Panc1 (cell line): ENCODE data around the gene RGS17.

ENCODE experiments used
- CTCF ChIP-seq: fragments of 450-650 bp; IDR thresholded peaks from 2 replicates; pipeline ENCODE4 v1.5.1; 2017; ENCODE audit warnings: mild to moderate bottlenecking
- POLR2AphosphoS5 ChIP-seq: IDR thresholded peaks from 2 replicates; pipeline ENCODE4 v1.6.1; 2012; ENCODE audit warnings: mild to moderate bottlenecking, low read depth, low read length, moderate library complexity
- REST ChIP-seq, 2 experiments: IDR thresholded peaks; 2 replicates each; pipeline ENCODE4 v1.6.1; 2011 to 2012; ENCODE audit warnings: low read depth in 2 of 2, control low read depth in 1 of 2, low read length in 1 of 2, mild to moderate bottlenecking in 1 of 2, moderate library complexity in 1 of 2; ENCODE audit not compliant: insufficient read depth in 1 of 2
- SIN3A ChIP-seq: IDR thresholded peaks from 2 replicates; pipeline ENCODE4 v1.6.1; 2012; ENCODE audit warnings: low read depth, mild to moderate bottlenecking, low read length, moderate library complexity, borderline replicate concordance; ENCODE audit not compliant: insufficient read depth
- TCF7L2 ChIP-seq: IDR thresholded peaks from 2 replicates; pipeline ENCODE4 v1.6.1; 2011; ENCODE audit warnings: mild to moderate bottlenecking, low read depth, low read length, inconsistent platforms

- TF ChIP-seq CTCF = no peak
- no peak for TF ChIP-seq REST (IDR thresholded peaks at IDR 0.05; ENCODE audit: insufficient read depth in 1 of 2, low read depth in 2 of 2, low read length in 1 of 2)
- TF ChIP-seq POLR2AphosphoS5 = no peak
- TF ChIP-seq SIN3A = no peak
- TF ChIP-seq TCF7L2 = no peak
Observed at GRCh38 chr6:153056308-153056707, 74.8 kb downstream of the RGS17 start.
